GM06990 (cell line): ENCODE results near the gene EAF1.

Experiments used
- DNase-seq: peaks from one replicate; pipeline ENCODE4 v3.0.0-alpha.2; 2011; ENCODE audit not compliant: insufficient read length; ENCODE audit errors: extremely low read depth
- H3K27me3 ChIP-seq: replicated peaks from 2 replicates; pipeline ENCODE4 v1.6.0; 2011; ENCODE audit warnings: low read length; ENCODE audit not compliant: control insufficient read depth, insufficient read depth
- H3K36me3 ChIP-seq: 2 replicates; pipeline ENCODE4 v1.5.1; 2011; ENCODE audit warnings: low read length; ENCODE audit not compliant: control insufficient read depth, insufficient read depth
- H3K4me3 ChIP-seq: replicated peaks from 2 replicates; pipeline ENCODE4 v1.5.1; 2011; ENCODE audit warnings: low read depth, mild to moderate bottlenecking, control low read depth, low read length
- CTCF ChIP-seq: IDR thresholded peaks from 2 replicates; pipeline ENCODE4 v1.5.1; 2011; ENCODE audit warnings: low read length, control low read depth, mild to moderate bottlenecking, inconsistent platforms; ENCODE audit not compliant: insufficient read depth, poor library complexity, severe bottlenecking

The EAF1 gene

GRCh38 chr3:15436246-15436645 lies 8.8 kb downstream of the EAF1 start:
- no peak for DNase-seq
- no peak for TF ChIP-seq CTCF
- Histone ChIP-seq H3K4me3 (no peak overlapping the region), H3K27me3 (no peaks in the 10 kb centered on the region), H3K36me3 (peaks cover 26% of the 10 kb centered on the region)

- H3K36me3 ChIP-seq: peaks cover 26% of the 10 kb centered on the region
- DNase-seq: no peak
- no peak for TF ChIP-seq CTCF
- H3K27me3 ChIP-seq: no peaks in the 10 kb centered on the region
- no peak overlapping the region for H3K4me3 ChIP-seq
Measured at GRCh38 chr3:15438983-15439382, 11.6 kb downstream of the EAF1 start.

GRCh38 chr3:15439476-15439875 lies 12.1 kb downstream of the EAF1 start:
- Histone ChIP-seq H3K27me3 (no peaks in the 10 kb centered on the region), H3K4me3 (no peak overlapping the region), H3K36me3 (peaks cover 23% of the 10 kb centered on the region)
- no peak for TF ChIP-seq CTCF
- DNase-seq: no peak

- DNase-seq: no peak
- Histone ChIP-seq H3K4me3 (no peak overlapping the region), H3K27me3 (no peaks in the 10 kb centered on the region), H3K36me3 (peaks cover 18% of the 10 kb centered on the region)
- TF ChIP-seq CTCF: no peak
Measured at GRCh38 chr3:15440891-15441290, 13.5 kb downstream of the EAF1 start.

GRCh38 chr3:15443826-15444524 lies 16.6 kb downstream of the EAF1 start:
- H3K4me3 ChIP-seq: no peak overlapping the region
- DNase-seq: no peak
- no peaks in the 10 kb centered on the region for H3K27me3 ChIP-seq
- H3K36me3 ChIP-seq: peaks cover 12% of the 10 kb centered on the region
- TF ChIP-seq CTCF: no peak

GRCh38 chr3:15449489-15450224 lies 22.3 kb downstream of the EAF1 start:
- TF ChIP-seq CTCF: no peak
- H3K27me3 ChIP-seq: no peaks in the 10 kb centered on the region

More at GRCh38 chr3:15449489-15450224, 22.3 kb downstream of the EAF1 start:
- DNase-seq: no peak
- no peaks in the 10 kb centered on the region for H3K36me3 ChIP-seq
- no peak overlapping the region for H3K4me3 ChIP-seq
